Muscle of leg (tissue), 11 donors: ENCODE measurements around the gene MS4A6E. TPM values are rescaled to one million over a fixed set of nuclear protein-coding genes. Genes with fewer than 3 reads are reported as not detected.

Experiments used
- DNase-seq: peaks from one replicate; pipeline ENCODE4 v3.0.0; 2013
- H3K27ac ChIP-seq: one replicate; pipeline ENCODE4 v1.5.1; 2013; ENCODE audit warnings: mild to moderate bottlenecking, low read length, control low read depth
- H3K27me3 ChIP-seq: one replicate; pipeline ENCODE4 v1.6.1; 2013; ENCODE audit warnings: low read length; ENCODE audit not compliant: control insufficient read depth, insufficient read depth
- H3K36me3 ChIP-seq: one replicate; pipeline ENCODE4 v1.6.1; 2013; ENCODE audit warnings: low read length; ENCODE audit not compliant: control insufficient read depth, insufficient read depth
- H3K4me1 ChIP-seq: one replicate; pipeline ENCODE4 v1.6.1; 2013; ENCODE audit warnings: low read length; ENCODE audit not compliant: control insufficient read depth, insufficient read depth
- H3K4me3 ChIP-seq: one replicate; pipeline ENCODE4 v1.5.1; 2013; ENCODE audit warnings: low read length, control low read depth
- H3K9me3 ChIP-seq: replicated peaks from 2 replicates; pipeline ENCODE4 v1.6.1; 2013; ENCODE audit warnings: low read depth, low read length; ENCODE audit not compliant: control insufficient read depth
- WGBS: methylation state at CpG from one replicate; pipeline ENCODE4 v1.1.5; 2013; ENCODE audit warnings: missing lambda C conversion rate; ENCODE audit not compliant: insufficient coverage; 5-methylcytosine and 5-hydroxymethylcytosine counted together
- polyA plus RNA-seq, 8 donors: library from polyadenylated mRNA; unstranded; fragments of 120-200 nt; gene quantifications; one replicate each; pipeline versions ENCODE4 v1.2.1 to v1.2.3, GENCODE V29; 2013; ENCODE audit warnings: inconsistent platforms in 1 of 8, low replicate concordance in 1 of 8; ENCODE audit not compliant: insufficient read length in 8 of 8, insufficient read depth in 1 of 8
- total RNA-seq: library from RNA; stranded (reverse); fragments of 120-200 nt; gene quantifications from one replicate; pipeline ENCODE4 v1.2.4, GENCODE V29; 2013

Gene MS4A6E
- total and polyA plus RNA-seq, 9 donors = not detected

DNA sequence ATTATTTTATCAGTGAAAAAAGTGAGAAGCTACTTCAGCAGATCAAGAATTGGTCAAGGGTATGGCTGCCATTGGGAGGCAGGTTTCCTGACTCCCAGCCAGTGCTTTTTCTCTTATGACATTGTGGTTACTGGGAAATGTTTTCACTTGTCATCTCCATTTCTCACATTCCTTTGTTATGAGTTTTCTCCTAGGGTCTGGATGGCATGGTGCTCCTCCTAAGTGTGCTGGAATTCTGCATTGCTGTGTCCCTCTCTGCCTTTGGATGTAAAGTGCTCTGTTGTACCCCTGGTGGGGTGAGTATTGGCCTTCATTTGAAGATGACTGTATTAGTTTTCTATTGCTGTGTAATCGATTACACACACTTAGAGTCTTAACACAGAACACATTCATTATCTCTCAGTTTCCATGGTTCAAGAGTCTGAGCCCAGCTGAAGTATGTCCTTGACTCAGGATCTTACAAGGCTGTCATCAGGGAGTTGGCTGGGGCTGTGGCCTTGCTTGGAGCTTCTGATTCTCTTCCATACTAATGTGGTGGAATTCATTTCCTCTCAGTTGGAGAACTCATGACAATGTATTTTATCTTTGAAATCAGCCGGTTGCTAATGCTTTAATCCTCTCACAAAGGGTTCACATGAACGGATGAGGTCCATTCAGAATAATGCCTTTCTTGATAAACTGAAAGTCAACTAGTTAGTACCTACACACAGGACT, 21.0 kb upstream of the MS4A6E start:
- WGBS = no CpG with 5 or more reads among the region's 3 CpGs
- Histone ChIP-seq H3K4me1 (no peaks in the 10 kb centered on the region), H3K36me3 (no peaks in the 10 kb centered on the region), H3K4me3 (no peak overlapping the region), H3K27me3 (no peaks in the 10 kb centered on the region), H3K9me3 (no peaks in the 10 kb centered on the region), H3K27ac (no peak overlapping the region)
- DNase-seq = no peak

DNA sequence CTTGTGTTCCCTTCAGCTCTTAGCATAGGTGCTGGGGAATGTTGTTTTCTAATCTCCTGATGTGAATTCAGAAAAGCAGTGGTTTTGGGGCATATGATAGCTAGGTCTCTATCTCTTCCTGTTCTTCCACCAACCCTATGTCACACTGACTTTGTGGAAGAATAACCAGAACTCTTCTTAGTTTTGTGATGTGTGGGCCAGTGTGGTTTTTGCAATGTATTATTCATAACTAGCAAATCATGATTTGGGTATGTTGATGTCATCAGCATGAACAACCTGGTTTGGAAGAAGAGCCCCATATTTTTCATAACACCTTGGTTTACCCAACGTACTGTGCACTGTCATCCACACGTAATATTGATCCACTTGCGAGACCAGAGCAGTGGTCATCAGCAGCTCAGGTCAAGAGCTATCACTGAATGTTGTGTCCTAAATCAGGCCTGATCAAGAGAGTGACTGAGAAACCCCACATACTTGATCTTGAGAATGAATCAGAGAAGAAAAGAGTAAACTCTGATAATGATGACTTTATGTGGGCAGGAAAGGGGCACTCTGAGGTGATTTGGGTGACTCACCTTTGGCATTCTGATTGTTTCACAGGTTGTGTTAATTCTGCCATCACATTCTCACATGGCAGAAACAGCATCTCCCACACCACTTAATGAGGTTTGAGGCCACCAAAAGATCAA, 19.4 kb upstream of the MS4A6E start:
- WGBS = 84% methylated on average over 3 of the region's 3 CpGs
- Histone ChIP-seq H3K4me1 (no peaks in the 10 kb centered on the region), H3K9me3 (no peaks in the 10 kb centered on the region), H3K27me3 (no peaks in the 10 kb centered on the region), H3K27ac (no peak overlapping the region), H3K36me3 (no peaks in the 10 kb centered on the region), H3K4me3 (no peak overlapping the region)
- no peak for DNase-seq

DNA sequence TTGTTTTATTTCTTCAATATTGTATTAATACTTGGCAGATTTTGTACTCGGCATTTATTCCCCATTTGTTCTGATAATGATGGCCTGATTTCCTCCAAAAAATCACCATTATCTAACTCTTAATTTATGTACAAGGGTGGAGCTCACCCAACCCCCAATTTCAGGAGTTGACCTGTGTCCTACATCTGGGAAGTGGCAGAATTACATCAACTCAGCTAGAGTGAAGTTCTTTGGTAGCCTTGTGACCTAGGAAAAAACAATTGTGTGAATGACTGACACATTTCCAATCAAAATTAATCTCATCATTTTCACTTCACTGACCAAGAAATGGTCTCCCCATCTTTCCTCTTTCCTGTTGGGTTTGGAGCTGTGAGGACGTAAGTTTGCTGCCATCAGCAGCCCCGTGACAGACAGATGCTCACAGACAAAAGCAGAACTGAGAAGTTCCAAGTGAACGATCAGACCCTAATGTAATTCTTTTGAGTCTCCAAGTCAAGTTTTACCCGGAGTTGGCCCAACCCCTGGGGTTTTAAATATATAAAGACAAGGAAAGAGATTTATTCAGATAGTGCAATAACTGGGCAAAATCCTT, 16.6 kb upstream of the MS4A6E start:
- Histone ChIP-seq H3K27ac (no peak overlapping the region), H3K36me3 (no peaks in the 10 kb centered on the region), H3K4me1 (no peaks in the 10 kb centered on the region), H3K9me3 (no peaks in the 10 kb centered on the region), H3K27me3 (no peaks in the 10 kb centered on the region), H3K4me3 (no peak overlapping the region)
- 80% methylated on average over 1 of the region's 5 CpGs for WGBS
- peak; percentile 81 for DNase-seq

GRCh38 chr11:60314635-60315321, 12.3 kb upstream of the MS4A6E start:
- no peaks in the 10 kb centered on the region for H3K4me1 ChIP-seq
- H3K4me3 ChIP-seq = no peak overlapping the region
- no peaks in the 10 kb centered on the region for H3K36me3 ChIP-seq
- peak; percentile 53 for DNase-seq
- WGBS = no CpG with 5 or more reads among the region's 2 CpGs
- H3K9me3 ChIP-seq = peaks cover 3% of the 10 kb centered on the region
- no peaks in the 10 kb centered on the region for H3K27me3 ChIP-seq
- H3K27ac ChIP-seq = no peak overlapping the region

DNA sequence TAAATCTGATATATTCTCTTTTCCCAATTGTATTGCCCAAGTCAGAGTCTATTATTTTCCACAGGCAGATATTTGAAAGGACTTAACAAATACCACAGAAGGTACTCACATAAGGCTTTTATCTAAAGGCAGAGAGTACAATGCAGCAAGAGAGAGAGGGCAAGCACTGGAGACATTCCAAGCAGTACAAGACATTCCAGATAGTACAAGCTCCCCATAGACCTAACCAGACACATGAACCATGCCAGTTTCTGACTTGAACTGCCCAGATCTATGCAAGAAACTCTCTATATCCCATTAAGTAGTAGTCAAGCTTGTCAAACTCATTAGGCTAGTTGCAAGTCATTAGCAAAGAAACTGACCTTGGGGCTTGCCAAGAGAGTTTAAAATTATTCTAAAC, 11.2 kb upstream of the MS4A6E start:
- no peak for DNase-seq
- Histone ChIP-seq H3K27ac (no peak overlapping the region), H3K27me3 (no peaks in the 10 kb centered on the region)

DNA sequence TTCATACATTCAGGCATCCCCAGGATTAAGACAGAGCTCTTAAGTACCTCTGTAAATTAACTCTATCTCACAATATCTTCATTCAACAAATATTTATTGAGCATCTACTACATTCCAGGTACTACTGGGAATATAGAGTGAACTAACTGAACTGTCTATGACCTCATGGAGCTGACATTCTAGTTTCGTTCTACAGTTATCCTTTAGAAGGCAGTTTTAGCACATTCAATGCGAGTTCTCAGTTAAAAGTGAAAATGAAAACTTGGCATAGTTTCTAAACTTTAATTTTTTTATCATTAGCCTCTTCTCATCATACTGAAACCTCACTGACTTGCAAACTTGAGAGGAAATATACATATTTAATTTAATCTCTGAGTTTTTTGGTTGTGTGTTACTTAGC, 10.7 kb upstream of the MS4A6E start:
- no peaks in the 10 kb centered on the region for H3K36me3 ChIP-seq
- H3K27ac ChIP-seq = no peak overlapping the region
- H3K4me1 ChIP-seq = no peaks in the 10 kb centered on the region
- no peaks in the 10 kb centered on the region for H3K27me3 ChIP-seq
- no CpG with 5 or more reads among the region's 2 CpGs for WGBS
- no peak overlapping the region for H3K4me3 ChIP-seq
- DNase-seq = no peak
- H3K9me3 ChIP-seq = peaks cover 3% of the 10 kb centered on the region

More for the DNA sequence above, 11.2 kb upstream of the MS4A6E start:
- H3K4me3 ChIP-seq = no peak overlapping the region
- H3K4me1 ChIP-seq = no peaks in the 10 kb centered on the region
- H3K9me3 ChIP-seq = peaks cover 3% of the 10 kb centered on the region
- H3K36me3 ChIP-seq = no peaks in the 10 kb centered on the region

DNA sequence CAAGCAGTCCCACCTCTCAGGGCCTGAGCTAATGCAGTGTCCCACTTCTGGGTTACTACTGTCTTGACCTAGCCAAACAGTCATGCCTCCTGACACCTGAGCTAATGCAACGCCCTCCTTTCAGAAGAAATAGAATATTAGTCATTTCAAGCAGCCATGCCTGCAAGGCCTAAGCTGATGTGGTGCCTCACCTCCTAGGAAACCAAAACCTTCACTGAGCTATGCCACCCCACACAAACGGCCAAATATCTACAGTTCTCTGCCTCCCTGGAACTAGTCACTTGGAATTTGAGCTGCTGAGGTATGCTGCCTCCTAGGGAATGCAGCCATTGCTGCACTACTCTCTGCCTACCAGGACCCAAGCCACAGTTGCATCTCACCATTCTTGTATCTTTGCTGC, 8.3 kb upstream of the MS4A6E start:
- no peak overlapping the region for H3K4me3 ChIP-seq
- H3K9me3 ChIP-seq = peaks cover 5% of the 10 kb centered on the region
- 75% methylated on average over 2 of the region's 2 CpGs for WGBS
- no peaks in the 10 kb centered on the region for H3K36me3 ChIP-seq
- DNase-seq = no peak
- no peaks in the 10 kb centered on the region for H3K4me1 ChIP-seq
- no peaks in the 10 kb centered on the region for H3K27me3 ChIP-seq
- no peak overlapping the region for H3K27ac ChIP-seq

- peaks cover 7% of the 10 kb centered on the region for H3K9me3 ChIP-seq
- no peaks in the 10 kb centered on the region for H3K4me1 ChIP-seq
- H3K36me3 ChIP-seq = no peaks in the 10 kb centered on the region
Observed at GRCh38 chr11:60321051-60321450, 6.0 kb upstream of the MS4A6E start.

DNA sequence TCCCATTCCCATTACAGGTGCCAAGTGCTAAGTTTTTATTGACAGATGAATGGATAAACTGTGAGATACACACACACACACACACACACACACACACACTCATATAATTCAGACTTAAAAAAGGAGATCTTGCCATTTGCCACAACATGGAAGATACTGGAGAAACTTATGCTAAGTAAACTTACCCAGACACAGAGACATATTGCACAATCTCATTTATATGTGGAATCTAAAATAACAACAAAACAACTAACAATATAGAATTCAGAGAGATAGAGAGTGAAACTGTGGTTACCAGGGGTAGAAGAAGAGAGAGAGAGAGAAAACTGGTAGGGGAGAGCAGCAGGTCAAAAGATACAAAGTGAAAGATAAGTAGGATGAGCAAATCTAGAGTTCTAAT, 1.4 kb downstream of the MS4A6E start:
- H3K9me3 ChIP-seq = peaks cover 8% of the 10 kb centered on the region
- no peaks in the 10 kb centered on the region for H3K36me3 ChIP-seq
- H3K4me1 ChIP-seq = no peaks in the 10 kb centered on the region
- H3K27me3 ChIP-seq = no peaks in the 10 kb centered on the region
- no peak overlapping the region for H3K4me3 ChIP-seq
- no peak for DNase-seq
- H3K27ac ChIP-seq = no peak overlapping the region

More at GRCh38 chr11:60321051-60321450, 6.0 kb upstream of the MS4A6E start:
- no peak overlapping the region for H3K4me3 ChIP-seq
- H3K27me3 ChIP-seq = no peaks in the 10 kb centered on the region
- no peak overlapping the region for H3K27ac ChIP-seq
- no peak for DNase-seq

DNA sequence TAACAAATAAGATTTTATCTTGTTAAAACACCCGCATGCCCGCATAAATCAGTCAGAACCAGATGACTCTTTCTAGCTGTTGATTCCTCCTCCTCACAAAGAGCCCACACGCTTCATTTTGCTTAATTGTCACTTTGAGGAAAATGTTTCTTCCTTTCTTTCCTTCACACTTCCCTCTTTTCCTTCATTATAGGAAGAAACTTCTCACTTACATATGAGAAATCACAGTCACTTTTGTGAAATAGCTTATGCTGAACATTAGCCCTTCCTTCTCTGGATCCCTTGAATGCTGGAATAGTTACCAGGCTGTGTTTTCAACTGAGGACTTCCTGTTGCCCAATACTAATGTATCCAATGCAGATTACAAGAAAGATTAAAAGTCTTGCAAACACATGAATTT, 5.8 kb downstream of the MS4A6E start:
- Histone ChIP-seq H3K4me1 (no peaks in the 10 kb centered on the region), H3K4me3 (no peak overlapping the region), H3K27ac (no peak overlapping the region), H3K27me3 (no peaks in the 10 kb centered on the region), H3K36me3 (no peaks in the 10 kb centered on the region), H3K9me3 (no peaks in the 10 kb centered on the region)
- peak; percentile 59 for DNase-seq
- WGBS = no CpG with 5 or more reads among the region's 3 CpGs
